DOHH2 (cell line): ENCODE data around the gene LIPC.

ENCODE experiments used
- H3F3A ChIP-seq: fragments of 200-600 bp; sonication (generic), shearing (Covaris generic); 2 replicates; pipeline ENCODE4 v1.6.0; 2016; ENCODE audit warnings: antibody characterized with exemption, mild to moderate bottlenecking; ENCODE audit not compliant: control insufficient read depth, insufficient read depth
- H3K27ac ChIP-seq: fragments of 200-600 bp; sonication (generic); 2 replicates; pipeline ENCODE4 v1.5.1; 2014; ENCODE audit warnings: low read depth, mild to moderate bottlenecking, low read length, moderate library complexity
- H3K27me3 ChIP-seq: fragments of 200-600 bp; sonication (generic); 2 replicates; pipeline ENCODE4 v1.6.1; 2014; ENCODE audit warnings: mild to moderate bottlenecking, low read length, mixed read lengths; ENCODE audit not compliant: control insufficient read depth
- H3K36me3 ChIP-seq: fragments of 200-600 bp; sonication (generic); 2 replicates; pipeline ENCODE4 v1.6.1; 2014; ENCODE audit warnings: mild to moderate bottlenecking, low read length, moderate library complexity, mixed read lengths; ENCODE audit not compliant: control insufficient read depth
- H3K4me1 ChIP-seq: fragments of 200-600 bp; sonication (generic); 2 replicates; pipeline ENCODE4 v1.6.1; 2014; ENCODE audit warnings: mild to moderate bottlenecking, low read length, mixed read lengths; ENCODE audit not compliant: control insufficient read depth
- H3K4me2 ChIP-seq: fragments of 200-600 bp; sonication (generic); 2 replicates; pipeline ENCODE4 v1.6.0; 2014; ENCODE audit warnings: mild to moderate bottlenecking, low read length, moderate library complexity
- H3K4me3 ChIP-seq: fragments of 200-600 bp; sonication (generic); 2 replicates; pipeline ENCODE4 v1.5.1; 2014; ENCODE audit warnings: mild to moderate bottlenecking, low read length, mixed read lengths
- H3K79me2 ChIP-seq: fragments of 200-600 bp; sonication (generic); 2 replicates; pipeline ENCODE4 v1.6.1; 2014; ENCODE audit warnings: mild to moderate bottlenecking, low read length, mixed read lengths; ENCODE audit not compliant: control insufficient read depth
- H3K9me2 ChIP-seq: fragments of 200-600 bp; sonication (generic); replicated peaks from 2 replicates; pipeline ENCODE4 v1.6.1; 2014; ENCODE audit warnings: mild to moderate bottlenecking, low read length, mixed read lengths; ENCODE audit not compliant: control insufficient read depth
- H3K9me3 ChIP-seq: fragments of 200-600 bp; sonication (generic); 2 replicates; pipeline ENCODE4 v1.6.1; 2014; ENCODE audit warnings: antibody characterized with exemption, low read length, mixed read lengths; ENCODE audit not compliant: control insufficient read depth, insufficient read depth
- H4K20me1 ChIP-seq: fragments of 200-600 bp; sonication (generic); 2 replicates; pipeline ENCODE4 v1.6.0; 2014; ENCODE audit warnings: low read depth, mild to moderate bottlenecking, antibody characterized with exemption, low read length, moderate library complexity; ENCODE audit not compliant: control insufficient read depth, insufficient read depth
- CTCF ChIP-seq: fragments of 200-600 bp; sonication (generic); IDR thresholded peaks from one replicate; pipeline ENCODE4 v1.5.1; 2014; ENCODE audit warnings: antibody characterized with exemption, mild to moderate bottlenecking, low read depth, low read length; ENCODE audit not compliant: poor library complexity, severe bottlenecking
- EZH2phosphoT487 ChIP-seq: fragments of 200-600 bp; sonication (generic); IDR thresholded peaks from 2 replicates; pipeline ENCODE4 v1.6.1; 2017; ENCODE audit warnings: borderline replicate concordance, mild to moderate bottlenecking, antibody characterized with exemption, low read length, moderate library complexity, mixed read lengths

The LIPC gene

GRCh38 chr15:58604455-58604923 is 172.7 kb downstream of the LIPC start:
- no peak overlapping the region for H3K27ac ChIP-seq
- H3K4me2 ChIP-seq = no peak overlapping the region
- no peaks in the 10 kb centered on the region for H3K4me1 ChIP-seq
- H3K36me3 ChIP-seq = peaks cover 5% of the 10 kb centered on the region; the same call in 1 of the 2 replicates
- no peaks in the 10 kb centered on the region for H3K9me2 ChIP-seq
- no peaks in the 10 kb centered on the region for H3K79me2 ChIP-seq
- H3K27me3 ChIP-seq = no peaks in the 10 kb centered on the region
- no peaks in the 10 kb centered on the region for H3K9me3 ChIP-seq
- H3K4me3 ChIP-seq = no peak overlapping the region
- no peaks in the 10 kb centered on the region for H4K20me1 ChIP-seq
- no peaks in the 10 kb centered on the region for H3F3A ChIP-seq
- no peak for TF ChIP-seq EZH2phosphoT487
- no peak for TF ChIP-seq CTCF

- peaks cover 14% of the 10 kb centered on the region for H3K36me3 ChIP-seq
- no peaks in the 10 kb centered on the region for H3K9me2 ChIP-seq
- H3K27ac ChIP-seq = no peak overlapping the region
- H3K27me3 ChIP-seq = no peaks in the 10 kb centered on the region
- no peaks in the 10 kb centered on the region for H4K20me1 ChIP-seq
- H3K4me2 ChIP-seq = no peak overlapping the region
- H3K4me1 ChIP-seq = no peaks in the 10 kb centered on the region
- H3F3A ChIP-seq = no peaks in the 10 kb centered on the region
- H3K9me3 ChIP-seq = no peaks in the 10 kb centered on the region
- no peak overlapping the region for H3K4me3 ChIP-seq
- TF ChIP-seq CTCF (no peak), EZH2phosphoT487 (no peak)
- H3K79me2 ChIP-seq = no peaks in the 10 kb centered on the region
Observed at GRCh38 chr15:58605931-58606530, 174.2 kb downstream of the LIPC start.

GRCh38 chr15:58606577-58607080 is 174.8 kb downstream of the LIPC start:
- no peaks in the 10 kb centered on the region for H3K4me1 ChIP-seq
- TF ChIP-seq CTCF = no peak
- TF ChIP-seq EZH2phosphoT487 = no peak
- H3K4me3 ChIP-seq = no peak overlapping the region
- no peak overlapping the region for H3K27ac ChIP-seq
- peaks cover 15% of the 10 kb centered on the region for H3K36me3 ChIP-seq
- H3K9me2 ChIP-seq = no peaks in the 10 kb centered on the region
- no peaks in the 10 kb centered on the region for H4K20me1 ChIP-seq
- H3K9me3 ChIP-seq = no peaks in the 10 kb centered on the region
- H3K27me3 ChIP-seq = no peaks in the 10 kb centered on the region
- H3K4me2 ChIP-seq = no peak overlapping the region
- H3K79me2 ChIP-seq = no peaks in the 10 kb centered on the region
- no peaks in the 10 kb centered on the region for H3F3A ChIP-seq
